ENCODE measurements around the gene CTR9. TPM values are rescaled to one million over a fixed set of nuclear protein-coding genes. Genes with fewer than 3 reads are reported as not detected.
A peak's percentile ranks its signal among the peaks of the same experiment; 100 is the strongest.

Gene CTR9
- total RNA-seq, 1 experiment from 2014 or later, result 20.0 TPM

- peaks cover 69% of the 10 kb centered on the region for H4K20me1 ChIP-seq (ENCODE audit: low read length)
- no peak for DNase-seq
- H3F3A ChIP-seq (ENCODE audit: low read length, unreplicated experiment), result peaks cover 16% of the 10 kb centered on the region
- H3K27ac ChIP-seq (ENCODE audit: low read length), result no peak overlapping the region
- H3K9me2 ChIP-seq (replicated peaks; ENCODE audit: low read length), result no peaks in the 10 kb centered on the region
- ATAC-seq, result no peak
- no peak overlapping the region for H2AFZ ChIP-seq (ENCODE audit: low read length)
- no TSS peak for BruUV-seq (replicated peaks)
- H3K36me3 ChIP-seq (ENCODE audit: low read depth, low read length), result peaks cover 69% of the 10 kb centered on the region
- H3K27me3 ChIP-seq (ENCODE audit: low read length), result no peaks in the 10 kb centered on the region
- H3K4me3 ChIP-seq (ENCODE audit: low read length), result peak overlapping the region; percentile 92
- H3K79me2 ChIP-seq (ENCODE audit: low read length), result peaks cover 94% of the 10 kb centered on the region
- ChIA-PET CTCF (no interaction called here), POLR2A (ENCODE audit: unreplicated experiment) (no interaction called here)
- no peak for TF ChIP-seq EZH2phosphoT487 (IDR thresholded peaks at IDR 0.05; ENCODE audit: borderline replicate concordance, low read length)
- TF ChIP-seq CTCF (conservative IDR thresholded peaks at IDR 0.05; ENCODE audit: low read depth, low read length), result no peak
- TF ChIP-seq EZH2 (IDR thresholded peaks at IDR 0.05; ENCODE audit: low read length, unreplicated experiment), result no peak
- peaks cover 26% of the 10 kb centered on the region for H3K4me1 ChIP-seq (ENCODE audit: insufficient read depth, low read length)
- H3K9me3 ChIP-seq (ENCODE audit: low read length), result no peaks in the 10 kb centered on the region
- no peak overlapping the region for H3K9ac ChIP-seq (ENCODE audit: low read length)
- peak overlapping the region; percentile 92 for H3K4me2 ChIP-seq (ENCODE audit: low read length)
- intact Hi-C loops (cut with micrococcal nuclease), result no loop called here
Observed at GRCh38 chr11:10805741-10806140, 54.7 kb downstream of the CTR9 start.

- H3K27me3 ChIP-seq (ENCODE audit: low read length), result no peaks in the 10 kb centered on the region
- H3K36me3 ChIP-seq (ENCODE audit: low read depth, low read length), result peaks cover 64% of the 10 kb centered on the region
- H3K4me3 ChIP-seq (ENCODE audit: low read length), result peak overlapping the region; percentile 92
- POLR2A ChIA-PET (ENCODE audit: unreplicated experiment), result no interaction called here
- H3K9me3 ChIP-seq (ENCODE audit: low read length), result no peaks in the 10 kb centered on the region
- H3K4me1 ChIP-seq (ENCODE audit: insufficient read depth, low read length), result peaks cover 29% of the 10 kb centered on the region
- peaks cover 97% of the 10 kb centered on the region for H3K79me2 ChIP-seq (ENCODE audit: low read length)
- no peak for ATAC-seq
- no peak overlapping the region for H3K27ac ChIP-seq (ENCODE audit: low read length)
- no peak for DNase-seq
- H3K9me2 ChIP-seq (replicated peaks; ENCODE audit: low read length), result no peaks in the 10 kb centered on the region
- CTCF ChIA-PET, result no interaction called here
- H3K9ac ChIP-seq (ENCODE audit: low read length), result peak overlapping the region; percentile 97; the same call in 1 of the 2 replicates
- peak overlapping the region; percentile 92 for H3K4me2 ChIP-seq (ENCODE audit: low read length)
- intact Hi-C loops (cut with micrococcal nuclease), result no loop called here
- peaks cover 14% of the 10 kb centered on the region for H3F3A ChIP-seq (ENCODE audit: low read length, unreplicated experiment)
- no TSS peak for BruUV-seq (replicated peaks)
- peaks cover 66% of the 10 kb centered on the region for H4K20me1 ChIP-seq (ENCODE audit: low read length)
- H2AFZ ChIP-seq (ENCODE audit: low read length), result no peak overlapping the region
- TF ChIP-seq CTCF (conservative IDR thresholded peaks at IDR 0.05; ENCODE audit: low read depth, low read length) (no peak), EZH2 (IDR thresholded peaks at IDR 0.05; ENCODE audit: low read length, unreplicated experiment) (no peak), EZH2phosphoT487 (IDR thresholded peaks at IDR 0.05; ENCODE audit: borderline replicate concordance, low read length) (no peak)
Observed at GRCh38 chr11:10806206-10806605, 55.2 kb downstream of the CTR9 start.

DNA sequence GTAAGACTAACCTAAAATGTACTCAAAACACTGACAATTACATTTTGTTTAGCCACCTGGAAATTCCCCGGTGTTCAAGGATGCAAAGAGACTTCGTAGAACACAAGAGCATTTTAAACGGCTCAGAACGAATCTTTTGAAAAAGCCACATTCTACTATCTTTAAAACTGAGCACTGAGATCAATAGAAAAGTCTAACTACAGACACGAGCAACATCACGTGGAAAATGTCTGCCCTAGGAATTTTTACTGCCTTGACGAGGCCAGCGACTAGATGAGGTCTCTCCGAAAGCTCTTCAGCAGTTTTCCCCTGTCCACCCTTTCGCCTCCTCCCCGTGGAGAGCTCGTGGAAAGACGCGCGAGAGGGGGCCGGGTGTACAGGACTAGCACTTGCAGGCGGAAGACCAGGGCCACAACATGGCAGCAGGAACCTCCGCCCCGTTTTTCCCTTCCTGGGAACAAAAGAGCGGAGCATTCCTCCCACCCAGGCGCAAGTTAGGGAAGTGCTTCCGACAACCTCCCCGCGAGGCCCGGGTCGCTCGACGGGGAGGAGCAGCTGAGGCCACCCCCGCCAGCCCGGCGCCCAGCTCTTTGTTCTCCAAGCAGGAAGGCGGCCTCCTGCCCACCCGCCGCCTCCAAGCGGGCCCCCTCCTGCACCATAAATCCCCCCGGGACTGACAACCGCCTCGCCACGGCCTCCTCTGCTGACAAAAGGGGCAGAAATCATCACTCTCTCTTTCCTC lies 56.6 kb downstream of the CTR9 start:
- Histone ChIP-seq H2AFZ (ENCODE audit: low read length) (no peak overlapping the region), H3K27me3 (ENCODE audit: low read length) (no peaks in the 10 kb centered on the region), H3F3A (ENCODE audit: low read length, unreplicated experiment) (peaks cover 14% of the 10 kb centered on the region), H3K36me3 (ENCODE audit: low read depth, low read length) (peaks cover 50% of the 10 kb centered on the region), H3K9me2 (replicated peaks; ENCODE audit: low read length) (no peaks in the 10 kb centered on the region), H3K9ac (ENCODE audit: low read length) (peak overlapping the region; percentile 97), H3K9me3 (ENCODE audit: low read length) (no peaks in the 10 kb centered on the region), H3K79me2 (ENCODE audit: low read length) (peaks cover 89% of the 10 kb centered on the region), H3K4me1 (ENCODE audit: insufficient read depth, low read length) (peaks cover 43% of the 10 kb centered on the region), H3K4me3 (ENCODE audit: low read length) (peak overlapping the region; percentile 92), H3K4me2 (ENCODE audit: low read length) (peak overlapping the region; percentile 92), H3K27ac (ENCODE audit: low read length) (peak overlapping the region; percentile 95), H4K20me1 (ENCODE audit: low read length) (peaks cover 54% of the 10 kb centered on the region)
- no peak for ATAC-seq
- peak; percentile 25 for DNase-seq
- ChIA-PET CTCF (no interaction called here), POLR2A (ENCODE audit: unreplicated experiment) (interaction anchor here (1.3 to 3.0 kb wide), 2 partner anchors 50 to 92 kb away, joined by 6 to 26 read pairs; partner anchors contain the start of gene ZBED5)
- TF ChIP-seq EZH2 (IDR thresholded peaks at IDR 0.05; ENCODE audit: low read length, unreplicated experiment), result no peak
- TF ChIP-seq EZH2phosphoT487 (IDR thresholded peaks at IDR 0.05; ENCODE audit: borderline replicate concordance, low read length), result no peak
- no peak for TF ChIP-seq CTCF (conservative IDR thresholded peaks at IDR 0.05; ENCODE audit: low read depth, low read length)
- BruUV-seq (replicated peaks), result no TSS peak
- intact Hi-C loops (cut with micrococcal nuclease), result loop anchor here (2.0 kb wide), 1 partner anchor 123 kb away; no protein-coding TSS in a partner anchor

Data from PC-3 (cell line).